Natural killer cell treated with Interleukin-12 subunit alpha and Interleukin-12 subunit beta and Interleukin-15 and Interleukin-18, amount 100 ng/mL, for 72 hours (primary cell): ENCODE measurements around the gene SND1. TPM values are rescaled to one million over a fixed set of nuclear protein-coding genes. Genes with fewer than 3 reads are reported as not detected.

Experiments used
- ATAC-seq, 2 donors: fragments of 150-1000 bp; cut with Tn5 transposase in 1 of 2; sonication (Bioruptor Pico), chemical (Tn5 transposase) in 1 of 2; 2 replicates each; pipeline ENCODE4 v1.10.0; 2021
- DNase-seq: peaks from one replicate; pipeline ENCODE4 v3.0.0; 2022; ENCODE audit warnings: low spot score
- H3K27ac Mint-ChIP-seq, 2 donors: 1 replicate in 1 of 2; 2 replicates in 1 of 2; pipeline ENCODE4 v1.8.0; 2022; ENCODE audit warnings: mixed read lengths in 2 of 2, mild to moderate bottlenecking in 1 of 2, moderate library complexity in 1 of 2
- H3K27me3 Mint-ChIP-seq, 2 donors: 1 replicate in 1 of 2; 2 replicates in 1 of 2; pipeline ENCODE4 v1.8.0; 2022; ENCODE audit warnings: mixed read lengths in 2 of 2
- H3K36me3 Mint-ChIP-seq: one replicate; pipeline ENCODE4 v1.8.0; 2022; ENCODE audit warnings: mixed read lengths
- H3K4me1 Mint-ChIP-seq, 2 donors: 1 replicate in 1 of 2; 2 replicates in 1 of 2; pipeline ENCODE4 v1.8.0; 2022; ENCODE audit warnings: low read depth in 2 of 2, mixed read lengths in 2 of 2, mild to moderate bottlenecking in 1 of 2
- H3K4me3 Mint-ChIP-seq: one replicate; pipeline ENCODE4 v1.8.0; 2022; ENCODE audit warnings: mixed read lengths
- H3K9me3 Mint-ChIP-seq: 2 replicates; pipeline ENCODE4 v1.8.0; 2022; ENCODE audit warnings: mixed read lengths
- total RNA-seq, 2 donors: library from RNA; stranded (reverse); gene quantifications; one replicate each; pipeline ENCODE4 v1.2.3, GENCODE V29; 2022

SND1 gene
- total RNA-seq, 2 donors from 2014 or later: 311 to 347 TPM

DNA sequence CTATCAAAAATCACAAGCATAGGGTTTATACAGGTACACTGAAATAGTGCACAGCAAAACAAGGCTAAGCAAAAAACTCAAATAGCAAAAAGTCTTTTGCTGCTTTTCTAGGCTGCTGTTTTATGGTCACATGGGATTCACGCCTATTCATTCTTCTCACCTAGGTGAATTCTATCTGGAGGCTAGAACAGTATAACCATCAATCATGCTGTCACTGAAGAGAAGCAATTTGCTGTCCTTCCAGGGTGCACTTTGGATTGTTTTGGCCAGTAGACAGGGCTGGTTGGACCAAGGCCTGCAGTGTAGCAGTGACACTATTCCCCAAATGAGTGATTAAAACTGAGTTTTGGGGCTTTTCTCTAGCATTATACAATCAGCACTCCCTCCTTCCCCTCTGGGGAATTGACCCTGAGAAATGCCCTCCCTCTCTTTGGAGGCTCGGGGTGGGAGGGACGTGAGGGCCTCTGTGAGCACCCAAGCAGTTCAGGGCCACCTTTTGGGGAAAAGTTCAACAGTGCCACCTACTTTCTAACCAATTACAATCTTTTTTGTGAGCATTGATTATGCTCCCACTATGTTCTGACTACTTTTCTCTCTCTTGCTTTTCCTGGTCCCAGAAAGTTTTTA lies 16.2 kb upstream of the SND1 start:
- no peak for ATAC-seq

DNA sequence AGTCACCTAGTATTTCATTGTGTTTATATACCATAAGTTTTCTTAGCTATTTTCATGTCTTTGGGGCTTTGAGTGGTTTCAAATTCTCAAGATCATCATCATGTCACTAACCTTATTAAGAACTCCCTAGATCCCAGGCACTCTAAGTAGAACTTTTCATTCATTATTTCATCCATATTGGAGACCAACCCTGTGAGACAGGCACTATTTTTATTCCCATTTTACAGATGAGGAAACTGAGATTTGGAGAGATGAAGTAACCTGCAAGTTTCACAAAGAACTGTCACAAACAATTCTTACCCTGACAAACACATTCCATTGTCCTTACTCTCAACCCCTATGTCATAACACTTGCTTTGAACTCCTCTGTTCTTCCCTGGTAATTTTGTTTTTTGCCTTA lies 13.8 kb upstream of the SND1 start:
- no peak overlapping the region for H3K27ac Mint-ChIP-seq
- H3K4me3 Mint-ChIP-seq: no peak overlapping the region
- no peaks in the 10 kb centered on the region for H3K9me3 Mint-ChIP-seq
- no peaks in the 10 kb centered on the region for H3K36me3 Mint-ChIP-seq
- ATAC-seq (no peak), DNase-seq (no peak)
- H3K4me1 Mint-ChIP-seq: no peaks in the 10 kb centered on the region
- peaks cover 30 to 45% of the 10 kb centered on the region in 2 donors for H3K27me3 Mint-ChIP-seq

More for the DNA sequence above, 16.2 kb upstream of the SND1 start:
- Mint-ChIP-seq H3K4me1 (no peaks in the 10 kb centered on the region), H3K27me3 (peaks cover 32 to 55% of the 10 kb centered on the region in 2 donors), H3K27ac (no peak overlapping the region), H3K36me3 (no peaks in the 10 kb centered on the region), H3K9me3 (no peaks in the 10 kb centered on the region), H3K4me3 (no peak overlapping the region)
- no peak for DNase-seq

DNA sequence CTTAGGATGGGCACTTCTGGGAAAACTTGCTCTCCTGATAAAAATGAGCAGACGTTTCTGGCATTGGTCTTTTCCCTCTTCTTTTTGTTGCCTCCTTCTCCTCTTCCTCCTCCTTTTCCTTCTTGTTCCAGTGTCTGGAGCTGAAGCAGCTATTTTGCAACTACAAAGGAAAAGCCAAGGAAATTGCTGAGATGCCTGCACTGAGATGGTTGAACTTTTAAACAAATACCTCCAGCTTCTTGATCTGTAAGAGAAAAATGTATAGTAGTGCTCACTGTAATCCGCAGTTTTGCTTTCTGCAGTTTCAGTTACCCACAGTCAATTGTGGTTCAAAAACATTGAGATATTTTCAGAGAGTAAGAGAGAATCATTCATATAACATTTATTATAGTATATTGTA lies 7.5 kb upstream of the SND1 start:
- Mint-ChIP-seq H3K36me3 (no peaks in the 10 kb centered on the region), H3K27me3 (peaks cover 11 to 12% of the 10 kb centered on the region in 2 donors), H3K4me3 (no peak overlapping the region), H3K27ac (no peak overlapping the region), H3K9me3 (no peaks in the 10 kb centered on the region), H3K4me1 (no peaks in the 10 kb centered on the region)
- ATAC-seq: no peak
- no peak for DNase-seq

GRCh38 chr7:127647636-127648035 lies 4.4 kb upstream of the SND1 start:
- Mint-ChIP-seq H3K36me3 (peaks cover 4% of the 10 kb centered on the region), H3K4me1 (peaks cover 4 to 10% of the 10 kb centered on the region in 2 donors), H3K9me3 (no peaks in the 10 kb centered on the region), H3K27ac (no peak overlapping the region), H3K4me3 (no peak overlapping the region), H3K27me3 (peaks cover 2 to 5% of the 10 kb centered on the region in 2 donors)
- ATAC-seq (no peak), DNase-seq (no peak)

DNA sequence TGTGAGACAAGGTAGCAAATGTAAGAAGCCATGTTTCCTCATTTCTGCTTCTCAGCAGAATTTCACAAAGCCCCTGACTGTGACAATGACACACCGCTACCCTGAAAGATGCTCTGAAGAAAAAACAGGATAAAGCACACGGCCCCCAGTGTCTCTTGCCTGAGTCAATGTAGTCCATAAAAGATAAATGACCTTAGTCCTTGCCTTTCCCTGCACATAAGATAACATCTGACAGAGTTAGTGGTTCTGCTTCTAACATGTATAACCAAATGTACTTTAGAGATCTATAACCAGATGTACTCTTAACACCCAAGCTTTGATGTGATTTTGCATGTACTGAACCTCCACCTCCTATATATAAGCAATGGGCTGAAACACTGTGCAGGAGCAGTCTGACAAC lies 3.0 kb upstream of the SND1 start:
- H3K4me3 Mint-ChIP-seq: no peak overlapping the region

GRCh38 chr7:127650847-127651555 lies 993 bp upstream of the SND1 start:
- Mint-ChIP-seq H3K4me1 (peaks cover 37 to 41% of the 10 kb centered on the region in 2 donors), H3K9me3 (no peaks in the 10 kb centered on the region), H3K27ac (no peak overlapping the region), H3K27me3 (peaks cover 0 to 2% of the 10 kb centered on the region in 2 donors), H3K4me3 (no peak overlapping the region), H3K36me3 (peaks cover 26% of the 10 kb centered on the region)
- DNase-seq (no peak), ATAC-seq (no peak)

More for the DNA sequence above, 3.0 kb upstream of the SND1 start:
- peaks cover 0 to 2% of the 10 kb centered on the region in 2 donors for H3K27me3 Mint-ChIP-seq
- no peak overlapping the region for H3K27ac Mint-ChIP-seq
- peaks cover 13% of the 10 kb centered on the region for H3K36me3 Mint-ChIP-seq
- DNase-seq (no peak), ATAC-seq (no peak)
- H3K4me1 Mint-ChIP-seq: peaks cover 17 to 22% of the 10 kb centered on the region in 2 donors
- H3K9me3 Mint-ChIP-seq: no peaks in the 10 kb centered on the region

DNA sequence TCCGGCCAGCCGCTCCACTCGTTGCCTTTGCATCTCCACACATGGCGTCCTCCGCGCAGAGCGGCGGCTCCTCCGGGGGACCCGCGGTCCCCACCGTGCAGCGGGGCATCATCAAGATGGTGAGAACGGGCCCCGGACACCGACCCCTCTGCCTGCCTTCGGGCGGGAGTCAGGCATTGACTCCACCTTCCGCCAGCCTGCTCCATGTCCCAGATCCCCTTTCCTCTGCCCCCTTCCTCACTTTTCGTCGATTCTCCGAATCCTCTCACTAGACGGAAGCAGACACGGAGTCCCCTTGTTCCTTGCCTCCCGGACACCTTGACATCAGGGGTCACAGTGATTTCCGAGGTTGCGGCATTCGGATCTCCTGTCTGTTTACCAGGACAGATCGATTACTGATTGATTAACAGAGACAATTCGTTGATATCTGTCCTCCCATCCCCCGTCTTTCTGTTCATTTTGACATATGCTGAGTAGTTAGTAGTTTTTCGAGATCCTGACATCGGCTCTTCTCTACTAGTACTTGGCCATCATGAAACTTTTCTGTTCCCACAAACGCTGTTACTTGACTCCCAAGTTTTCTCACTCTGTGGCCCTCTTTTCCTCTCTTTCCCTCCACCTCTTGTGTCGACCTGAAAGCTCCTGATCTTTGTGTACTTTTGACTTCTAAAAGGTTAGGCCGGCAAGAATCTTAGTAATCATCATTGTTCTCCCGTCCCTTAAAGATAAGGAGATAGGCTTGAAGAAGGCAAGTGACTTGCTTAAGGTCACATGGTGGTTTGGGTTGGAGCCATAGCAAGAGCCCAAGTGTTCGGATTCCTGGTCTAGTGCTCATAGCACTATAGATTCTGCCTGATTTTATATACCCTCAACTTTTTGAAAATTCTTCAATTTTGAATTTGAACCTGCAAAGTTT lies 597 bp downstream of the SND1 start:
- H3K4me3 Mint-ChIP-seq: no peak overlapping the region
- DNase-seq (no peak), ATAC-seq (peak in 1 of 2 donors; percentile 43)
- H3K36me3 Mint-ChIP-seq: peaks cover 31% of the 10 kb centered on the region
- H3K9me3 Mint-ChIP-seq: no peaks in the 10 kb centered on the region
- no peak overlapping the region for H3K27ac Mint-ChIP-seq
- H3K4me1 Mint-ChIP-seq: peaks cover 42 to 46% of the 10 kb centered on the region in 2 donors
- no peaks in the 10 kb centered on the region for H3K27me3 Mint-ChIP-seq

- Mint-ChIP-seq H3K27me3 (no peaks in the 10 kb centered on the region), H3K36me3 (peaks cover 31% of the 10 kb centered on the region), H3K27ac (no peak overlapping the region), H3K9me3 (no peaks in the 10 kb centered on the region), H3K4me1 (peaks cover 44 to 49% of the 10 kb centered on the region in 2 donors), H3K4me3 (no peak overlapping the region)
- no peak for DNase-seq
- no peak for ATAC-seq
These were observed 1.4 kb downstream of the SND1 start for GRCh38 chr7:127653396-127653795.

DNA sequence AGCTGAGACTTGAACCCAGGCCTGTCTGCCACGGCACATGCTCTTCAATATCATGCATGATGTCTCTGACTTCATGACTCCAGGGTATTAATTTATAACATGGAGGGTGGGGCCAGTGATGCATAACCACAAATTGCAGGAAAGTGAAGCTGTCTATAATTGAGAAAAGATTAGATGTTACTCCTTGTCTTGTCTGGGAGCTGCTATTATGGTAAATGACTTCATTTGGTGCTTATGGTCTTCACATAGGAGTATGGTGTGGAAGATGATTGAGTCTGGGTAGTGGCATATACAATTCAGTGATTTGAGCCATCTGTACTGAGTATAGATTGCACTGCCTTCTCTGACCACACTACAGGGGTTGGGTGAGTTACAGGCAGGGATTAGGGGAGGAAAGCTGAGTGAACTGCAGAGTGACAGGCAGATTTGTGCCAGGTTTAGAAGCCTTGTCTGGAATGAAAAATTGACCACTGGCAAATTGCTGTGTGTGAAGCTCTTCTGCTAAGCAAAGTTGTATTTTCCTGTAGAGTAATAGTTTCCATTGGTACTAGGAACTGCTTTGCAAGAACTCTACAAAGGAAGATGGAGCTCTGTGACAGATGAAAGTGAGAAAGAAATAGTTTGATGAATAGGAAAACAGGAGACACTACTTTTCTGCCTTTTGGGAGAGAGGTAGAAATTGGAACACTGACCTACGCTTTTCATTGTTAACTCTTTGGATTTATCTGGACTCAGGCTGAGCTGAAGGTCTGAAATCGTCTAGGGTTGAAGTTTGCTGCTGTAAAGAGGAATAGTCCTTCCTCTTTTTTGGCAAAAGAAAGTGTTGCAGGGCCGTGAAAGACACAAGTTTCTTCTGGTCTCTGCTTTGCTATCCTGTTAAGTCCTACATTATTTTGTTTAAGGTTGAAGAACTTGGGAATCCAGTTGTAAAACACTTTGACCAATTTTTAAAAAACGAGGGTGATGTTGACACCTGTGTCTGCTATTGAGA lies 2.7 kb downstream of the SND1 start:
- Mint-ChIP-seq H3K9me3 (no peaks in the 10 kb centered on the region), H3K4me3 (no peak overlapping the region), H3K4me1 (peaks cover 55 to 59% of the 10 kb centered on the region in 2 donors), H3K27ac (no peak overlapping the region), H3K27me3 (no peaks in the 10 kb centered on the region), H3K36me3 (peaks cover 31% of the 10 kb centered on the region)
- ATAC-seq (no peak), DNase-seq (no peak)

GRCh38 chr7:127655720-127656119 lies 3.7 kb downstream of the SND1 start:
- H3K9me3 Mint-ChIP-seq: no peaks in the 10 kb centered on the region
- no peaks in the 10 kb centered on the region for H3K27me3 Mint-ChIP-seq
- H3K36me3 Mint-ChIP-seq: peaks cover 35% of the 10 kb centered on the region
- peak overlapping the region; percentile 10 for H3K4me3 Mint-ChIP-seq
- H3K4me1 Mint-ChIP-seq: peaks cover 63 to 67% of the 10 kb centered on the region in 2 donors
- H3K27ac Mint-ChIP-seq: no peak overlapping the region
- ATAC-seq (no peak), DNase-seq (no peak)

GRCh38 chr7:127657500-127657899 lies 5.5 kb downstream of the SND1 start:
- Mint-ChIP-seq H3K27ac (no peak overlapping the region), H3K27me3 (no peaks in the 10 kb centered on the region), H3K9me3 (no peaks in the 10 kb centered on the region), H3K4me3 (no peak overlapping the region), H3K36me3 (peaks cover 45% of the 10 kb centered on the region), H3K4me1 (peaks cover 69% of the 10 kb centered on the region in 2 donors)
- DNase-seq (no peak), ATAC-seq (no peak)

GRCh38 chr7:127658970-127659630 lies 7.1 kb downstream of the SND1 start:
- no peak overlapping the region for H3K27ac Mint-ChIP-seq

More at GRCh38 chr7:127658970-127659630, 7.1 kb downstream of the SND1 start:
- H3K4me3 Mint-ChIP-seq: no peak overlapping the region
- DNase-seq: no peak
- no peaks in the 10 kb centered on the region for H3K9me3 Mint-ChIP-seq
- peaks cover 60% of the 10 kb centered on the region in 2 donors for H3K4me1 Mint-ChIP-seq
- ATAC-seq: no peak
- H3K36me3 Mint-ChIP-seq: peaks cover 39% of the 10 kb centered on the region
- no peaks in the 10 kb centered on the region for H3K27me3 Mint-ChIP-seq
